ENCODE results near the gene C1orf232. TPM values are rescaled to one million over a fixed set of nuclear protein-coding genes. Genes with fewer than 3 reads are reported as not detected.

C1orf232 gene
- total and polyA plus RNA-seq, 2 of the 8 experiments (the other 6 are each of a cell fraction or from before 2014, with no cell fraction given) = not detected

- no peak for TF ChIP-seq SUZ12 (IDR thresholded peaks at IDR 0.05; ENCODE audit: low read length)
- no peak for TF ChIP-seq BCL11A (IDR thresholded peaks at IDR 0.05; ENCODE audit: low read depth in 2 of 2, low read length in 2 of 2)
- TF ChIP-seq GTF2F1 (IDR thresholded peaks at IDR 0.05; ENCODE audit: borderline replicate concordance, low read depth, low read length) = no peak
- TF ChIP-seq KDM4A (IDR thresholded peaks at IDR 0.05; ENCODE audit: low read depth, low read length, severe bottlenecking) = no peak
- TF ChIP-seq CEBPB (IDR thresholded peaks at IDR 0.05; ENCODE audit: low read depth, low read length) = no peak
- TF ChIP-seq POU5F1 (IDR thresholded peaks at IDR 0.05; ENCODE audit: low read depth, low read length) = no peak
- TF ChIP-seq CHD1 (IDR thresholded peaks at IDR 0.05; ENCODE audit: low read depth, low read length) = no peak
- TF ChIP-seq CBX8 (IDR thresholded peaks at IDR 0.05; ENCODE audit: borderline replicate concordance, low read depth, low read length) = no peak
- TF ChIP-seq TBP (IDR thresholded peaks at IDR 0.05; ENCODE audit: low read depth, low read length) = peak; percentile 47
- TF ChIP-seq BRCA1 (IDR thresholded peaks at IDR 0.05; ENCODE audit: low read depth, low read length) = no peak
- peak; percentile 77 for TF ChIP-seq YY1 (IDR thresholded peaks at IDR 0.05; ENCODE audit: low read depth, low read length)
- peak in 1 of 2 experiments; percentile 54; a peak in 1 of 4 replicates for TF ChIP-seq HDAC2 (IDR thresholded peaks at IDR 0.05; ENCODE audit: borderline replicate concordance in 1 of 2, low read depth in 2 of 2, low read length in 2 of 2)
- TF ChIP-seq ATF2 (IDR thresholded peaks at IDR 0.05; ENCODE audit: low read length) = no peak
- peak; percentile 59 for TF ChIP-seq TAF1 (IDR thresholded peaks at IDR 0.05; ENCODE audit: low read depth, low read length)
- TF ChIP-seq SIN3A (conservative IDR thresholded peaks at IDR 0.05 in 1 of 2, IDR thresholded peaks at IDR 0.05 in 1 of 2; ENCODE audit: low read depth in 1 of 2, low read length in 2 of 2) = no peak
- TF ChIP-seq POLR2A (IDR thresholded peaks at IDR 0.05; ENCODE audit: control extremely low read depth in 1 of 2, low read depth in 2 of 2, low read length in 2 of 2) = peak in 1 of 2 experiments; percentile 42; a peak in 1 of 3 replicates
These were observed 8.5 kb upstream of the C1orf232 start, which contains the start of gene CNKSR1 (continued) for GRCh38 chr1:26177182-26177684.

All from H1 (cell line).